HepG2 (cell line): ENCODE measurements around the gene PIGR. TPM values are rescaled to one million over a fixed set of nuclear protein-coding genes. Genes with fewer than 3 reads are reported as not detected.

ENCODE experiments used
- ATAC-seq: fragments of 200-7000 bp; cut with Tn5 transposase; 3 replicates; pipeline ENCODE4 v1.9.1; 2020; ENCODE audit warnings: mild to moderate bottlenecking, moderate library complexity
- BruUV-seq: library from RNA; stranded (reverse); fragments of 400-500 nt; replicated peaks from 2 replicates; lab custom pipeline; 2021; lab: Mats Ljungman, UMichigan
- CTCF ChIA-PET: fragments of 300-600 bp; formaldehyde crosslinking; extraction: SDS; loops from one replicate; lab custom pipeline; 2021; ENCODE audit warnings: low total read pairs, inconsistent platforms, low intra/inter-chr PET ratio; lab: Yijun Ruan, JAX
- POLR2A ChIA-PET: fragments of 350-600 bp; sonication (Branson Sonifier 250); formaldehyde crosslinking; loops from one replicate; lab custom pipeline; 2020; ENCODE audit warnings: antibody characterized with exemption, inconsistent platforms; lab: Yijun Ruan, JAX
- DNase-seq: peaks from one replicate; pipeline ENCODE4 v3.0.0-alpha.2; 2015; ENCODE audit warnings: low spot score
- FAIRE-seq: peaks from 3 replicates; lab custom pipeline; 2011; peaks lifted over from hg19 to GRCh38; lab: Jason Lieb, UNC
- H2AFZ ChIP-seq: one replicate; pipeline ENCODE4 v1.6.1; 2011; ENCODE audit warnings: low read length, inconsistent platforms
- H3K27ac ChIP-seq: fragments of 300-600 bp; 3 replicates; pipeline ENCODE4 v1.8.0; 2011; ENCODE audit warnings: mixed run types, mild to moderate bottlenecking, mixed read lengths, low read length, inconsistent platforms; ENCODE audit not compliant: insufficient read depth; ENCODE audit errors: extremely low read length
- H3K27me3 ChIP-seq, 2 experiments: fragments of 200-600 bp in 1 of 2; 2 replicates in 1 of 2; 3 replicates in 1 of 2; pipeline versions ENCODE4 v1.6.0 to v1.8.0; 2011; ENCODE audit warnings: low read length in 2 of 2, mild to moderate bottlenecking in 2 of 2, moderate library complexity in 2 of 2, inconsistent platforms in 1 of 2; ENCODE audit not compliant: insufficient read depth in 2 of 2, control insufficient read depth in 1 of 2
- H3K36me3 ChIP-seq, 2 experiments: fragments of 200-600 bp in 1 of 2; replicated peaks in 1 of 2; 2 replicates in 1 of 2; 3 replicates in 1 of 2; pipeline versions ENCODE4 v1.5.1 to v1.8.0; 2011; ENCODE audit warnings: low read length in 2 of 2, inconsistent platforms in 1 of 2; ENCODE audit not compliant: insufficient read depth in 2 of 2, control insufficient read depth in 1 of 2
- H3K4me1 ChIP-seq: 2 replicates; pipeline ENCODE4 v1.5.1; 2012; ENCODE audit warnings: low read length, inconsistent platforms; ENCODE audit not compliant: insufficient read depth
- H3K4me2 ChIP-seq: 2 replicates; pipeline ENCODE4 v1.6.0; 2011; ENCODE audit warnings: low read depth, low read length, inconsistent platforms
- H3K4me3 ChIP-seq, 3 experiments: fragments of 200-600 bp in 1 of 3; sonication (generic), shearing (Covaris generic) in 1 of 3; replicated peaks in 1 of 3; 2 replicates each; pipeline ENCODE4 v1.5.1; 2011 to 2016; ENCODE audit warnings: low read length in 3 of 3, inconsistent platforms in 2 of 3, low read depth in 2 of 3, mild to moderate bottlenecking in 2 of 3, control low read depth in 1 of 3, mixed read lengths in 1 of 3; ENCODE audit not compliant: insufficient read depth in 1 of 3
- H3K79me2 ChIP-seq: one replicate; pipeline ENCODE4 v1.6.1; 2011; ENCODE audit warnings: low read length, inconsistent platforms; ENCODE audit not compliant: insufficient read depth
- H3K9ac ChIP-seq: 2 replicates; pipeline ENCODE4 v1.6.0; 2011; ENCODE audit warnings: mild to moderate bottlenecking, low read depth, low read length, inconsistent platforms; ENCODE audit not compliant: insufficient read depth
- H3K9me3 ChIP-seq: 2 replicates; pipeline ENCODE4 v1.5.1; 2012; ENCODE audit warnings: mild to moderate bottlenecking, low read length
- H4K20me1 ChIP-seq: 2 replicates; pipeline ENCODE4 v1.6.0; 2011; ENCODE audit warnings: inconsistent platforms, mild to moderate bottlenecking, low read length, moderate library complexity; ENCODE audit not compliant: insufficient read depth
- CCAR2 ChIP-seq: fragments of 200-400 bp; formaldehyde crosslinking; optimal IDR thresholded peaks from 2 replicates; pipeline ENCODE3; 2018; ENCODE audit warnings: low read depth, mild to moderate bottlenecking, low read length, moderate library complexity
- CSRNP1 ChIP-seq: sonication (generic); formaldehyde crosslinking; IDR thresholded peaks from 2 replicates; pipeline ENCODE4 v1.8.1; 2023; ENCODE audit warnings: mild to moderate bottlenecking, missing genetic modification reagents
- IRX3 ChIP-seq: sonication (generic); formaldehyde crosslinking; IDR thresholded peaks from 2 replicates; pipeline ENCODE4 v1.8.1; 2023; ENCODE audit warnings: mild to moderate bottlenecking, low read depth, missing genetic modification reagents, borderline replicate concordance
- JUN ChIP-seq: sonication (generic); formaldehyde crosslinking; IDR thresholded peaks from 2 replicates; pipeline ENCODE4 v1.4.0; 2020; ENCODE audit warnings: mild to moderate bottlenecking, missing genetic modification reagents
- KDM1A ChIP-seq: IDR thresholded peaks from 2 replicates; pipeline ENCODE4 v1.6.1; 2016; ENCODE audit warnings: missing compliant biosample characterization
- KDM2A ChIP-seq: sonication (generic); formaldehyde crosslinking; IDR thresholded peaks from 2 replicates; pipeline ENCODE4 v1.4.0; 2020; ENCODE audit warnings: low read depth, missing genetic modification reagents, borderline replicate concordance
- KLF6 ChIP-seq: IDR thresholded peaks from 2 replicates; pipeline ENCODE4 v1.8.0; 2016; ENCODE audit warnings: missing biosample characterization, missing genetic modification reagents
- MLLT10 ChIP-seq: sonication (generic); formaldehyde crosslinking; IDR thresholded peaks from 2 replicates; pipeline ENCODE4 v1.4.0; 2020; ENCODE audit warnings: missing genetic modification reagents
- MLX ChIP-seq: IDR thresholded peaks from 2 replicates; pipeline ENCODE4 v1.6.1; 2016
- NKX3-1 ChIP-seq: sonication (generic); formaldehyde crosslinking; IDR thresholded peaks from 2 replicates; pipeline ENCODE4 v1.5.0; 2020; ENCODE audit warnings: missing genetic modification reagents
- TAF15 ChIP-seq: fragments of 200-400 bp; formaldehyde crosslinking; IDR thresholded peaks from one replicate; pipeline ENCODE4 v1.6.1; 2018; ENCODE audit warnings: mild to moderate bottlenecking, low read depth, low read length; ENCODE audit not compliant: poor library complexity, severe bottlenecking
- ZNF101 ChIP-seq: sonication (generic); formaldehyde crosslinking; IDR thresholded peaks from 2 replicates; pipeline ENCODE4 v1.4.0; 2020; ENCODE audit warnings: mild to moderate bottlenecking, low read depth, missing genetic modification reagents, borderline replicate concordance
- ZNF207 ChIP-seq: fragments of 450-650 bp; IDR thresholded peaks from 2 replicates; pipeline ENCODE4 v1.6.1; 2016; ENCODE audit warnings: antibody characterized with exemption, borderline replicate concordance
- ZNF256 ChIP-seq: sonication (generic); formaldehyde crosslinking; conservative IDR thresholded peaks from 2 replicates; pipeline ENCODE4 v1.4.0; 2020; ENCODE audit warnings: missing genetic modification reagents
- ZNF264 ChIP-seq: sonication (generic); formaldehyde crosslinking; IDR thresholded peaks from 2 replicates; pipeline ENCODE4 v1.4.0; 2020; ENCODE audit warnings: missing genetic modification reagents
- ZNF367 ChIP-seq: sonication (generic); formaldehyde crosslinking; IDR thresholded peaks from 2 replicates; pipeline ENCODE4 v1.4.0; 2020; ENCODE audit warnings: missing genetic modification reagents, borderline replicate concordance
- ZNF431 ChIP-seq: sonication (generic); formaldehyde crosslinking; IDR thresholded peaks from 2 replicates; pipeline ENCODE4 v1.9.0; 2022; ENCODE audit warnings: missing genetic modification reagents, low read depth, mild to moderate bottlenecking, borderline replicate concordance
- ZNF580 ChIP-seq: IDR thresholded peaks from 2 replicates; pipeline ENCODE4 v1.6.1; 2016; ENCODE audit warnings: low read depth, borderline replicate concordance
- ZSCAN31 ChIP-seq: sonication (generic); formaldehyde crosslinking; IDR thresholded peaks from 2 replicates; pipeline ENCODE4 v1.5.0; 2020; ENCODE audit warnings: low read depth, mild to moderate bottlenecking, missing genetic modification reagents
- WGBS: methylation state at CpG from one replicate; pipeline ENCODE4 v1.1.6; 2017; ENCODE audit warnings: low lambda C conversion rate; 5-methylcytosine and 5-hydroxymethylcytosine counted together
- in situ Hi-C: cut with HindIII; loops from 2 replicates; pipeline ENCODE4 v1.10.0; 2017; ENCODE audit warnings: low pct_unique_long_range_greater_than_20kb; ENCODE audit not compliant: extremely low pct_ligation_motif_present
- intact Hi-C: fragments of 100-400 bp; cut with micrococcal nuclease; formaldehyde crosslinking; loops from one replicate; pipeline ENCODE4 v1.10.0; 2022; ENCODE audit not compliant: unreplicated experiment
- polyA plus RNA-seq, 8 experiments: library from polyadenylated mRNA; depleted of rRNA in 3 of 8; stranded (reverse) in 7 of 8; unstranded in 1 of 8; fragments of >200 nt; fragmentation: Illumina TruSeq in 4 of 8; extraction: Trizol in 4 of 8; gene quantifications; 2 replicates each; pipeline versions ENCODE4 v1.2.1 to v1.2.3, GENCODE V29; 2011 to 2016; ENCODE audit warnings: low read depth in 4 of 8, missing spikeins in 1 of 8, mixed read lengths in 1 of 8; ENCODE audit not compliant: insufficient read depth in 1 of 8
- total RNA-seq, 5 experiments: library from RNA; depleted of rRNA; stranded (reverse); fragments of >200 nt; fragmentation: Illumina TruSeq; extraction: Trizol; gene quantifications; 2 replicates each; pipeline ENCODE4 v1.2.3, GENCODE V29; 2016; ENCODE audit warnings: low read depth in 1 of 5
- TF ChIP-seq, protein P1 (sequence below): fragments of 450-650 bp; IDR thresholded peaks from 2 replicates; pipeline ENCODE4 v1.6.1; 2017; ENCODE audit warnings: mild to moderate bottlenecking

Gene PIGR
- total and polyA plus RNA-seq, 2 of the 13 experiments (the other 11 are each of a cell fraction or from before 2014, with no cell fraction given), result not detected

DNA sequence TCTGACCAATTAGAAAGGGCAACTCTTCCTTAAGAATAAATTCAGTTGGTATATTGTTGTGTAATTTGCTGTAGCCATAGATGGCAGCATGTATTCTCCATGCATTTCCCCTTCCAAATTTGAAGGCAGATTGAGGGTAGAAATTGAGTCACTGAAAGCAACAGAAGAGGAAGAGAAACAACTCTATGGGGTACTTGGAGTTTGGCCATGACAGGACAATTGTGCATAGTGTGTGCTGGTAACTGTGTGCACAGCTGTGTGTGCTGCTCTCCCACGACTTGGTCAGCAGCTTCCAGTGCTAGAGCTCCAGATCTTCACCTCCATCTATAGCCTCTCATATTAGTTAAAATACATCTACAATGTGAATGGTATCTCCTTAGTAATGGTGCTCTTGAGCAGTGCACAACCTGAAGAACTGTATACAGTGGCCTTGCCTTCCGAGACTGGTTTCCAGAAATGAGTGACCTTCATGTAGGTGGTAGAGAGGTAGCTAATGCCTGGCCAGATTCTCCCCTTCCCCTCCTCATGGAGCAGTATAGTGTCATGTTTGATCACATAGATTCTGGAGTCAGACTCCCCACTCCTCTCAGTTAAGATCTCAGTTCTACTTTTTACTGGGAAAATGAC is 24.9 kb upstream of the PIGR start:
- TF ChIP-seq ZNF264 (CRISPR knock-in tag), result no peak
- TF ChIP-seq, protein P1, sequence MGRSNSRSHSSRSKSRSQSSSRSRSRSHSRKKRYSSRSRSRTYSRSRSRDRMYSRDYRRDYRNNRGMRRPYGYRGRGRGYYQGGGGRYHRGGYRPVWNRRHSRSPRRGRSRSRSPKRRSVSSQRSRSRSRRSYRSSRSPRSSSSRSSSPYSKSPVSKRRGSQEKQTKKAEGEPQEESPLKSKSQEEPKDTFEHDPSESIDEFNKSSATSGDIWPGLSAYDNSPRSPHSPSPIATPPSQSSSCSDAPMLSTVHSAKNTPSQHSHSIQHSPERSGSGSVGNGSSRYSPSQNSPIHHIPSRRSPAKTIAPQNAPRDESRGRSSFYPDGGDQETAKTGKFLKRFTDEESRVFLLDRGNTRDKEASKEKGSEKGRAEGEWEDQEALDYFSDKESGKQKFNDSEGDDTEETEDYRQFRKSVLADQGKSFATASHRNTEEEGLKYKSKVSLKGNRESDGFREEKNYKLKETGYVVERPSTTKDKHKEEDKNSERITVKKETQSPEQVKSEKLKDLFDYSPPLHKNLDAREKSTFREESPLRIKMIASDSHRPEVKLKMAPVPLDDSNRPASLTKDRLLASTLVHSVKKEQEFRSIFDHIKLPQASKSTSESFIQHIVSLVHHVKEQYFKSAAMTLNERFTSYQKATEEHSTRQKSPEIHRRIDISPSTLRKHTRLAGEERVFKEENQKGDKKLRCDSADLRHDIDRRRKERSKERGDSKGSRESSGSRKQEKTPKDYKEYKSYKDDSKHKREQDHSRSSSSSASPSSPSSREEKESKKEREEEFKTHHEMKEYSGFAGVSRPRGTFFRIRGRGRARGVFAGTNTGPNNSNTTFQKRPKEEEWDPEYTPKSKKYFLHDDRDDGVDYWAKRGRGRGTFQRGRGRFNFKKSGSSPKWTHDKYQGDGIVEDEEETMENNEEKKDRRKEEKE, result no peak
- TF ChIP-seq ZNF256 (CRISPR knock-in tag), result no peak
- TF ChIP-seq NKX3-1 (CRISPR knock-in tag), result no peak
- TF ChIP-seq ZNF580 (CRISPR knock-in tag), result no peak
- TF ChIP-seq IRX3, result no peak
- TF ChIP-seq ZNF101, result no peak
- TF ChIP-seq KLF6 (CRISPR knock-in tag), result no peak
- TF ChIP-seq MLLT10 (CRISPR knock-in tag), result no peak
- TF ChIP-seq KDM1A (CRISPR knock-in tag), result no peak
- no peak for TF ChIP-seq ZNF207
- no peak for TF ChIP-seq TAF15
- TF ChIP-seq CCAR2, result no peak
- TF ChIP-seq ZNF367 (CRISPR knock-in tag), result no peak
- no peak for TF ChIP-seq MLX
- TF ChIP-seq JUN (CRISPR knock-in tag), result no peak
- TF ChIP-seq CSRNP1 (CRISPR knock-in tag), result no peak
- TF ChIP-seq ZNF431, result no peak
- no peak for TF ChIP-seq ZSCAN31 (CRISPR knock-in tag)
- TF ChIP-seq KDM2A (CRISPR knock-in tag), result no peak
- POLR2A ChIA-PET, result no interaction called here
- Histone ChIP-seq H3K79me2 (no peaks in the 10 kb centered on the region), H3K36me3 (no peaks in the 10 kb centered on the region), H4K20me1 (no peaks in the 10 kb centered on the region), H3K4me3 (no peak overlapping the region), H2AFZ (no peak overlapping the region), H3K9me3 (no peaks in the 10 kb centered on the region), H3K27me3 (peaks cover 0 to 20% of the 10 kb centered on the region in 2 experiments; a peak in 3 of 5 replicates), H3K4me1 (0 out of 2 replicates have a peak, but pooled peaks cover 7% of the 10 kb centered on the region), H3K9ac (no peak overlapping the region), H3K4me2 (no peak overlapping the region), H3K27ac (no peak overlapping the region)
- CTCF ChIA-PET, result no interaction called here
- no peak for DNase-seq
- 33% methylated on average over 2 of the region's 2 CpGs for WGBS
- intact Hi-C loops, result no loop called here
- FAIRE-seq, result no peak
- BruUV-seq, result no TSS peak
- ATAC-seq, result no peak
- in situ Hi-C loops, result no loop called here
